H9 (cell line): ENCODE data around the gene TBC1D22A. TPM values are rescaled to one million over a fixed set of nuclear protein-coding genes. Genes with fewer than 3 reads are reported as not detected.

Experiments
- DNase-seq: peaks from one replicate; pipeline ENCODE4 v3.0.0-alpha.2; 2017
- H2AFZ ChIP-seq: one replicate; pipeline ENCODE4 v1.6.1; 2013; ENCODE audit warnings: mild to moderate bottlenecking, low read length, control low read depth, moderate library complexity
- H2AK5ac ChIP-seq: 2 replicates; pipeline ENCODE4 v1.6.1; 2013; ENCODE audit warnings: low read length, control low read depth, mixed read lengths; ENCODE audit not compliant: insufficient read length
- H2BK120ac ChIP-seq: one replicate; pipeline ENCODE4 v1.6.1; 2013; ENCODE audit warnings: low read depth, mild to moderate bottlenecking, low read length, control low read depth, inconsistent platforms; ENCODE audit not compliant: poor library complexity, severe bottlenecking
- H2BK12ac ChIP-seq: 2 replicates; pipeline ENCODE4 v1.6.1; 2013; ENCODE audit warnings: low read length, control low read depth, mixed read lengths, low read depth; ENCODE audit not compliant: insufficient read length
- H2BK15ac ChIP-seq: 2 replicates; pipeline ENCODE4 v1.6.1; 2013; ENCODE audit warnings: low read depth, low read length, control low read depth
- H2BK20ac ChIP-seq: one replicate; pipeline ENCODE4 v1.6.1; 2013; ENCODE audit warnings: low read depth, mild to moderate bottlenecking, low read length, control low read depth, inconsistent platforms; ENCODE audit not compliant: poor library complexity, severe bottlenecking
- H2BK5ac ChIP-seq: 2 replicates; pipeline ENCODE4 v1.6.1; 2013; ENCODE audit warnings: low read length, control low read depth, mixed read lengths; ENCODE audit not compliant: insufficient read length
- H3K14ac ChIP-seq: 2 replicates; pipeline ENCODE4 v1.6.1; 2013; ENCODE audit warnings: low read length, control low read depth; ENCODE audit not compliant: insufficient read depth
- H3K18ac ChIP-seq: 2 replicates; pipeline ENCODE4 v1.6.1; 2013; ENCODE audit warnings: low read depth, mild to moderate bottlenecking, mixed read lengths, low read length, control low read depth; ENCODE audit not compliant: insufficient read length
- H3K23ac ChIP-seq: 2 replicates; pipeline ENCODE4 v1.6.1; 2013; ENCODE audit warnings: low read length, control low read depth, mixed read lengths, low read depth; ENCODE audit not compliant: insufficient read length
- H3K23me2 ChIP-seq: 2 replicates; pipeline ENCODE4 v1.6.1; 2013; ENCODE audit warnings: low read depth, mild to moderate bottlenecking, mixed read lengths, low read length, control low read depth; ENCODE audit not compliant: insufficient read length, poor library complexity, severe bottlenecking
- H3K27ac ChIP-seq: 2 replicates; pipeline ENCODE4 v1.5.1; 2013; ENCODE audit warnings: low read length, control low read depth, mixed read lengths, low read depth; ENCODE audit not compliant: insufficient read length
- H3K27me3 ChIP-seq: 2 replicates; pipeline ENCODE4 v1.6.1; 2013; ENCODE audit warnings: low read length, control low read depth, inconsistent platforms; ENCODE audit not compliant: insufficient read depth
- H3K4ac ChIP-seq: 2 replicates; pipeline ENCODE4 v1.6.1; 2013; ENCODE audit warnings: low read depth, mild to moderate bottlenecking, control low read depth, inconsistent platforms, low read length, moderate library complexity
- H3K4me1 ChIP-seq: 2 replicates; pipeline ENCODE4 v1.6.1; 2013; ENCODE audit warnings: low read length, control low read depth, inconsistent platforms; ENCODE audit not compliant: insufficient read depth
- H3K4me2 ChIP-seq: 2 replicates; pipeline ENCODE4 v1.6.1; 2013; ENCODE audit warnings: low read length, control low read depth, mixed read lengths; ENCODE audit not compliant: insufficient read length, insufficient read depth
- H3K56ac ChIP-seq: 2 replicates; pipeline ENCODE4 v1.6.1; 2013; ENCODE audit warnings: low read depth, mild to moderate bottlenecking, mixed read lengths, low read length, control low read depth; ENCODE audit not compliant: insufficient read length
- H3K79me1 ChIP-seq: 2 replicates; pipeline ENCODE4 v1.6.1; 2013; ENCODE audit warnings: low read depth, mild to moderate bottlenecking, moderate library complexity, low read length, control low read depth, inconsistent platforms; ENCODE audit not compliant: insufficient read depth, poor library complexity, severe bottlenecking
- H3K79me2 ChIP-seq: 2 replicates; pipeline ENCODE4 v1.6.1; 2013; ENCODE audit warnings: low read length, control low read depth, inconsistent platforms; ENCODE audit not compliant: insufficient read depth
- H3K9ac ChIP-seq: 2 replicates; pipeline ENCODE4 v1.6.1; 2013; ENCODE audit warnings: low read length, control low read depth, mixed read lengths; ENCODE audit not compliant: insufficient read length; ENCODE audit errors: extremely low read depth
- H3K9me3 ChIP-seq: one replicate; pipeline ENCODE4 v1.6.1; 2013; ENCODE audit warnings: low read depth, low read length, inconsistent platforms; ENCODE audit not compliant: control insufficient read depth
- H3T11ph ChIP-seq: one replicate; pipeline ENCODE4 v1.6.1; 2013; ENCODE audit warnings: mild to moderate bottlenecking, low read length, control low read depth, inconsistent platforms
- H4K20me1 ChIP-seq: one replicate; pipeline ENCODE4 v1.6.1; 2013; ENCODE audit not compliant: control insufficient read depth, insufficient read length, insufficient read depth
- H4K5ac ChIP-seq: 2 replicates; pipeline ENCODE4 v1.6.1; 2013; ENCODE audit warnings: low read depth, mild to moderate bottlenecking, mixed read lengths, low read length, control low read depth; ENCODE audit not compliant: insufficient read length
- H4K8ac ChIP-seq: replicated peaks from 2 replicates; pipeline ENCODE4 v1.6.1; 2013; ENCODE audit warnings: low read length, control low read depth, mixed read lengths, low read depth; ENCODE audit not compliant: insufficient read length
- H4K91ac ChIP-seq: 2 replicates; pipeline ENCODE4 v1.6.1; 2013; ENCODE audit warnings: low read depth, mild to moderate bottlenecking, moderate library complexity, mixed read lengths, low read length, control low read depth; ENCODE audit not compliant: insufficient read length
- H3K27ac Mint-ChIP-seq, 3 experiments: 2 replicates in 2 of 3; 3 replicates in 1 of 3; pipeline ENCODE4 v1.8.0; 2020 to 2021; ENCODE audit warnings: mixed read lengths in 3 of 3, mild to moderate bottlenecking in 1 of 3, moderate library complexity in 1 of 3
- H3K27me3 Mint-ChIP-seq: 2 replicates; pipeline ENCODE4 v1.8.0; 2021; ENCODE audit warnings: low read depth, mild to moderate bottlenecking, moderate library complexity, mixed read lengths
- H3K36me3 Mint-ChIP-seq, 3 experiments: 2 replicates in 2 of 3; 3 replicates in 1 of 3; pipeline ENCODE4 v1.8.0; 2020 to 2021; ENCODE audit warnings: low read depth in 3 of 3, mixed read lengths in 3 of 3; ENCODE audit not compliant: insufficient read depth in 1 of 3
- H3K4me1 Mint-ChIP-seq, 2 experiments: 2 replicates each; pipeline ENCODE4 v1.8.0; 2020; ENCODE audit warnings: mixed read lengths in 2 of 2
- H3K4me3 Mint-ChIP-seq, 2 experiments: 2 replicates in 1 of 2; 3 replicates in 1 of 2; pipeline ENCODE4 v1.8.0; 2020 to 2021; ENCODE audit warnings: mild to moderate bottlenecking in 2 of 2, mixed read lengths in 2 of 2, moderate library complexity in 1 of 2
- H3K9me3 Mint-ChIP-seq, 2 experiments: 2 replicates in 1 of 2; 3 replicates in 1 of 2; pipeline ENCODE4 v1.8.0; 2020; ENCODE audit warnings: mild to moderate bottlenecking in 2 of 2, mixed read lengths in 2 of 2, moderate library complexity in 1 of 2
- CTCF ChIP-seq: fragments of 200-600 bp; sonication (generic); conservative IDR thresholded peaks from 3 replicates; pipeline ENCODE4 v1.8.0; 2021; ENCODE audit warnings: antibody characterized with exemption, mild to moderate bottlenecking
- WGBS: extraction: QIAGEN DNeasy Blood & Tissue Kit; methylation state at CpG from one replicate; pipeline ENCODE4 v1.1.7; 2013; ENCODE audit warnings: missing lambda C conversion rate, low lambda C conversion rate, mixed read lengths; ENCODE audit not compliant: insufficient read length; ENCODE audit errors: extremely low coverage; 5-methylcytosine and 5-hydroxymethylcytosine counted together
- total RNA-seq: library from RNA; stranded (reverse); gene quantifications from 2 replicates; pipeline ENCODE4 v1.2.1, GENCODE V29; 2021

TBC1D22A gene
- total RNA-seq, 1 experiment from 2014 or later, result 20.8 TPM

- H2BK12ac ChIP-seq, result no peak overlapping the region
- H2BK20ac ChIP-seq, result no peak overlapping the region
- H2BK15ac ChIP-seq, result no peak overlapping the region
- H3K27ac ChIP-seq, result no peak overlapping the region
- H4K5ac ChIP-seq, result no peak overlapping the region
- H3K79me1 ChIP-seq, result no peaks in the 10 kb centered on the region
- no peak overlapping the region for H3K4me2 ChIP-seq
- no peak overlapping the region for H3K4ac ChIP-seq
- H3K79me2 ChIP-seq, result no peaks in the 10 kb centered on the region
- H3K27me3 ChIP-seq, result no peaks in the 10 kb centered on the region
- Mint-ChIP-seq H3K27me3 (no peaks in the 10 kb centered on the region; the same call in 1 of the 2 replicates), H3K36me3 (peaks cover 12 to 17% (median 17%) of the 10 kb centered on the region in 3 experiments; a peak in 6 of 7 replicates), H3K4me1 (no peaks in the 10 kb centered on the region), H3K27ac (no peak overlapping the region), H3K4me3 (no peak overlapping the region), H3K9me3 (peaks cover 6 to 12% of the 10 kb centered on the region in 2 experiments; a peak in 4 of 5 replicates)
- no peak overlapping the region for H2AFZ ChIP-seq
- H2BK5ac ChIP-seq, result no peak overlapping the region
- H3K14ac ChIP-seq, result no peak overlapping the region; the same call in 1 of the 2 replicates
- DNase-seq, result peak; percentile 11
- H3K23ac ChIP-seq, result no peak overlapping the region
- H3K9me3 ChIP-seq, result peaks cover 9% of the 10 kb centered on the region
- no peak overlapping the region for H3K18ac ChIP-seq
- WGBS, result no CpG with 5 or more reads among the region's 20 CpGs
- H3T11ph ChIP-seq, result no peak overlapping the region
- no peak overlapping the region for H2BK120ac ChIP-seq
- H3K23me2 ChIP-seq, result no peaks in the 10 kb centered on the region
- H3K9ac ChIP-seq, result no peak overlapping the region
- H3K4me1 ChIP-seq, result no peaks in the 10 kb centered on the region
- no peak overlapping the region for H3K56ac ChIP-seq
- no peak overlapping the region for H4K91ac ChIP-seq
- H4K20me1 ChIP-seq, result peaks cover 2% of the 10 kb centered on the region
- TF ChIP-seq CTCF, result no peak
- no peak overlapping the region for H2AK5ac ChIP-seq
- no peak overlapping the region for H4K8ac ChIP-seq
Observed at GRCh38 chr22:47171441-47172221, 409.2 kb downstream of the TBC1D22A start.
